ENCODE data around the gene ABCC2. TPM values are rescaled to one million over a fixed set of nuclear protein-coding genes. Genes with fewer than 3 reads are reported as not detected.

Gene ABCC2
- total RNA-seq, 1 experiment from 2014 or later = 1.3 TPM

DNA sequence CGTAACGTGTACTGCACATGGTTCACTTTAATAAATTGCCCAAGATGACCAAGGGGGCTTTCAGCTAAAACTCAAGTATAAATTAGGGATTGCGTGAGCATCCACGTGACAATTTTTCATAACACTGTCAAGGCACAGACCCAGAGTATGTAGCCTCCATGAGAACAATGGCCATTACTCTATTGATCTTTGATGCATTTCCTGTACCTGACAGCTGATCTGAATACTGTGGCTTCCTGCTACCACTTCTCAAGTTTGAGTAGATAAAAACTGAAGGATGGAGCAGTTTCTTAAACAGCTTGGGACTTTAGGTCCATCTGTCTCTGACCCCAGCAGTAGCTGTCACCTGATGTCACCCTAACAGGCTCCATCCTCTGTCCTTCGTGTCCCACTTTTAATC is 98.9 kb downstream of the ABCC2 start:
- Histone ChIP-seq H3K9me3 (ENCODE audit: low read depth, low read length, poor library complexity, severe bottlenecking) (no peaks in the 10 kb centered on the region), H3K4me3 (ENCODE audit: low read depth, low read length, poor library complexity, severe bottlenecking) (no peak overlapping the region), H3K27ac (ENCODE audit: low read depth, low read length, poor library complexity, severe bottlenecking) (no peak overlapping the region), H3K36me3 (ENCODE audit: insufficient read depth, low read length, poor library complexity, severe bottlenecking) (peaks cover 98% of the 10 kb centered on the region), H3K4me1 (ENCODE audit: insufficient read depth, low read length, poor library complexity, severe bottlenecking) (no peaks in the 10 kb centered on the region), H3K27me3 (replicated peaks; ENCODE audit: insufficient read depth, low read depth, low read length, poor library complexity) (no peaks in the 10 kb centered on the region)
- DNase-seq (ENCODE audit: low spot score) = no peak
- intact Hi-C loops (cut with micrococcal nuclease; ENCODE audit: unreplicated experiment) = no loop called here
- CTCF ChIA-PET = no interaction called here
- POLR2A ChIA-PET (ENCODE audit: low non-redundant PET) = no interaction called here
- TF ChIP-seq EZH2 (IDR thresholded peaks at IDR 0.05; ENCODE audit: borderline replicate concordance, low read depth, low read length, poor library complexity, severe bottlenecking) = no peak
- TF ChIP-seq, protein P1, sequence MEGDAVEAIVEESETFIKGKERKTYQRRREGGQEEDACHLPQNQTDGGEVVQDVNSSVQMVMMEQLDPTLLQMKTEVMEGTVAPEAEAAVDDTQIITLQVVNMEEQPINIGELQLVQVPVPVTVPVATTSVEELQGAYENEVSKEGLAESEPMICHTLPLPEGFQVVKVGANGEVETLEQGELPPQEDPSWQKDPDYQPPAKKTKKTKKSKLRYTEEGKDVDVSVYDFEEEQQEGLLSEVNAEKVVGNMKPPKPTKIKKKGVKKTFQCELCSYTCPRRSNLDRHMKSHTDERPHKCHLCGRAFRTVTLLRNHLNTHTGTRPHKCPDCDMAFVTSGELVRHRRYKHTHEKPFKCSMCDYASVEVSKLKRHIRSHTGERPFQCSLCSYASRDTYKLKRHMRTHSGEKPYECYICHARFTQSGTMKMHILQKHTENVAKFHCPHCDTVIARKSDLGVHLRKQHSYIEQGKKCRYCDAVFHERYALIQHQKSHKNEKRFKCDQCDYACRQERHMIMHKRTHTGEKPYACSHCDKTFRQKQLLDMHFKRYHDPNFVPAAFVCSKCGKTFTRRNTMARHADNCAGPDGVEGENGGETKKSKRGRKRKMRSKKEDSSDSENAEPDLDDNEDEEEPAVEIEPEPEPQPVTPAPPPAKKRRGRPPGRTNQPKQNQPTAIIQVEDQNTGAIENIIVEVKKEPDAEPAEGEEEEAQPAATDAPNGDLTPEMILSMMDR (conservative IDR thresholded peaks at IDR 0.05; ENCODE audit: low read depth, low read length) = no peak
- BruUV-seq (replicated peaks) = no TSS peak

DNA sequence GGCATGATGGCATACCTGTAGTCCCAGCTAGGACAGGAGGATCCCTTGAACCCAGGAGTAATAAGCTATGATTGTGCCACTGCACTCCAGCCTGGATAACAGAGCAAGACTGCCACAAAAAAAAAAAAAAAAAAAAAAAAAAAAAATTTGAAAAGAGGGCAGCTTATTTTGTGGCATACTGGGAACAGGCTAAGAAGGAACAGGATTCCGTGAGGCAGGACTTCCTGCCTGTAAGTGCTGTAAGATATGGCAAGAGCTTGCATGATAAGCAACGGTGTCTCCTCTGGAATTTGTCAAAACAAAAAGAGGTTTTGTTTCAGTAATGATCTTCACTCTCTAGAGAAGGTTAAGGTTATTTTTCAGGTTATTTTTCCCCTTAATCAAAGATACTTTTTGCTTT is 101.1 kb downstream of the ABCC2 start:
- no peaks in the 10 kb centered on the region for H3K27me3 ChIP-seq (replicated peaks; ENCODE audit: insufficient read depth, low read depth, low read length, poor library complexity)
- no peak for TF ChIP-seq EZH2 (IDR thresholded peaks at IDR 0.05; ENCODE audit: borderline replicate concordance, low read depth, low read length, poor library complexity, severe bottlenecking)
- TF ChIP-seq, protein P1 (conservative IDR thresholded peaks at IDR 0.05; ENCODE audit: low read depth, low read length) = no peak
- intact Hi-C loops (cut with micrococcal nuclease; ENCODE audit: unreplicated experiment) = no loop called here
- H3K4me1 ChIP-seq (ENCODE audit: insufficient read depth, low read length, poor library complexity, severe bottlenecking) = no peaks in the 10 kb centered on the region
- no peak overlapping the region for H3K4me3 ChIP-seq (ENCODE audit: low read depth, low read length, poor library complexity, severe bottlenecking)
- H3K9me3 ChIP-seq (ENCODE audit: low read depth, low read length, poor library complexity, severe bottlenecking) = no peaks in the 10 kb centered on the region
- BruUV-seq (replicated peaks) = no TSS peak
- ChIA-PET CTCF (interaction anchor here (0.7 kb wide), 1 partner anchor 26 kb away, joined by 3 read pairs; no protein-coding TSS in a partner anchor), POLR2A (ENCODE audit: low non-redundant PET) (no interaction called here)
- no peak for DNase-seq (ENCODE audit: low spot score)
- H3K36me3 ChIP-seq (ENCODE audit: insufficient read depth, low read length, poor library complexity, severe bottlenecking) = peaks cover 96% of the 10 kb centered on the region
- no peak overlapping the region for H3K27ac ChIP-seq (ENCODE audit: low read depth, low read length, poor library complexity, severe bottlenecking)

DNA sequence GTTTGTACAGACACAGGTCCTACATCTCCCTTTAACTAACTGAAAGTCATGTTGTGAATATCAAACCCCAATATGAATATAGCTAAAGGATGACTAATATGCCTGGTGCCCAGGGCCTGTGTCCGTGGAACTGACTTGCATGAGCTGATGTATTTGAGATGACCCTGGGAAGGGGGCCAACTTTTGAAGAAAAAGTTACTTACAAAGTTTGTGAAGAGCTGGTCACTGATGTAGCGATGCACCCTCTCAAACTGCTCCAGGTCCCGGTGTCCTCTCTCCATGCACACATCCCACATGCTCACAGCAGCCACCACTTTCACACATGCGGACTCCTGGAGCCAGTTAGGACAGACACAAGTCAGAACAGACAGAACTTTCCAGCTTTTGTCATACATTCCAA is 106.2 kb downstream of the ABCC2 start:
- intact Hi-C loops (cut with micrococcal nuclease; ENCODE audit: unreplicated experiment) = no loop called here
- H3K36me3 ChIP-seq (ENCODE audit: insufficient read depth, low read length, poor library complexity, severe bottlenecking) = peaks cover 72% of the 10 kb centered on the region
- no TSS peak for BruUV-seq (replicated peaks)
- no peaks in the 10 kb centered on the region for H3K27me3 ChIP-seq (replicated peaks; ENCODE audit: insufficient read depth, low read depth, low read length, poor library complexity)
- no peaks in the 10 kb centered on the region for H3K4me1 ChIP-seq (ENCODE audit: insufficient read depth, low read length, poor library complexity, severe bottlenecking)
- no peak for TF ChIP-seq EZH2 (IDR thresholded peaks at IDR 0.05; ENCODE audit: borderline replicate concordance, low read depth, low read length, poor library complexity, severe bottlenecking)
- TF ChIP-seq, protein P1 (conservative IDR thresholded peaks at IDR 0.05; ENCODE audit: low read depth, low read length) = no peak
- POLR2A ChIA-PET (ENCODE audit: low non-redundant PET) = no interaction called here
- no peaks in the 10 kb centered on the region for H3K9me3 ChIP-seq (ENCODE audit: low read depth, low read length, poor library complexity, severe bottlenecking)
- no peak overlapping the region for H3K4me3 ChIP-seq (ENCODE audit: low read depth, low read length, poor library complexity, severe bottlenecking)
- no peak for DNase-seq (ENCODE audit: low spot score)
- no peak overlapping the region for H3K27ac ChIP-seq (ENCODE audit: low read depth, low read length, poor library complexity, severe bottlenecking)
- CTCF ChIA-PET = no interaction called here

Data from A673 (cell line).